Kidney (tissue), 14 donors: ENCODE measurements around the gene IDE. TPM values are rescaled to one million over a fixed set of nuclear protein-coding genes. Genes with fewer than 3 reads are reported as not detected.

Experiments
- DNase-seq, 5 donors: peaks; one replicate each; pipeline ENCODE4 v3.0.0-alpha.2; 2013 to 2020
- FAIRE-seq: peaks from 2 replicates; lab custom pipeline; 2012; peaks lifted over from hg19 to GRCh38; lab: Jason Lieb, UNC
- H3K27ac ChIP-seq, 2 donors: one replicate each; pipeline ENCODE4 v1.7.0; 2013; ENCODE audit warnings: low read depth in 2 of 2, low read length in 2 of 2, inconsistent platforms in 1 of 2
- H3K27me3 ChIP-seq: one replicate; pipeline ENCODE4 v1.7.1; 2013; ENCODE audit warnings: low read length, inconsistent platforms; ENCODE audit not compliant: control insufficient read depth, insufficient read depth
- H3K36me3 ChIP-seq, 3 donors: one replicate each; pipeline versions ENCODE4 v1.7.0 to v1.7.1; 2013; ENCODE audit warnings: low read length in 3 of 3, control low read depth in 1 of 3, inconsistent platforms in 1 of 3; ENCODE audit not compliant: insufficient read depth in 3 of 3, control insufficient read depth in 2 of 3
- H3K4me1 ChIP-seq, 3 donors: one replicate each; pipeline versions ENCODE4 v1.7.0 to v1.7.1; 2013; ENCODE audit warnings: low read length in 3 of 3, inconsistent platforms in 1 of 3, low read depth in 1 of 3; ENCODE audit not compliant: control insufficient read depth in 2 of 3, insufficient read depth in 2 of 3
- H3K4me3 ChIP-seq, 3 donors: one replicate each; pipeline versions ENCODE4 v1.7.0 to v1.8.1; 2013; ENCODE audit warnings: low read length in 3 of 3, control low read depth in 1 of 3, inconsistent platforms in 1 of 3
- H3K9ac ChIP-seq, 3 donors: one replicate each; pipeline versions ENCODE4 v1.7.0 to v1.7.1; 2013; ENCODE audit warnings: low read length in 3 of 3, control low read depth in 1 of 3, inconsistent platforms in 1 of 3
- H3K9me3 ChIP-seq, 3 donors: one replicate each; pipeline versions ENCODE4 v1.7.0 to v1.7.1; 2013; ENCODE audit warnings: low read length in 3 of 3, control low read depth in 1 of 3, inconsistent platforms in 1 of 3; ENCODE audit not compliant: control insufficient read depth in 2 of 3, insufficient read depth in 1 of 3
- CTCF ChIP-seq: IDR thresholded peaks from 3 replicates; pipeline ENCODE4 v1.5.1; 2012; ENCODE audit warnings: mild to moderate bottlenecking, moderate library complexity, borderline replicate concordance; ENCODE audit not compliant: insufficient read depth; ENCODE audit errors: extremely low read depth
- intact Hi-C: fragments of 100-400 bp; cut with DNase I; formaldehyde crosslinking; loops from one replicate; pipeline ENCODE4 v1.11.1; 2022
- polyA plus RNA-seq: library from polyadenylated mRNA; stranded (reverse); fragments of 350-450 nt; fragmentation: Illumina TruSeq; extraction: RNeasy Lipid Tissue Mini Kit (QIAGEN cat#74804); gene quantifications from one replicate; pipeline ENCODE4 v1.2.3, GENCODE V29; 2014; ENCODE audit warnings: low read depth, low replicate concordance; ENCODE audit not compliant: insufficient read depth
- total RNA-seq: library from RNA; stranded (reverse); fragmentation: NEBNext Ultra II Directional; extraction: Animal tissue kit (Norgen Biotek cat#: 25700); gene quantifications from one replicate; pipeline ENCODE4 v1.2.1, GENCODE V29; 2021
- donor health status: control.
- donor health status: control.
- donor health status: control.
- donor health status: control.
- donor health status: control.
- donor health status: DM: yes; HTN: yes; CAD: no.
- donor health status: Normal renal cell carcinoma (clear cell type).

IDE gene
- total and polyA plus RNA-seq, 2 donors from 2014 or later = 8.6 to 40.5 TPM

GRCh38 chr10:92547676-92548075, 26.2 kb downstream of the IDE start:
- intact Hi-C loops = no loop called here
- TF ChIP-seq CTCF = no peak
- Histone ChIP-seq H3K4me1 (no peaks in the 10 kb centered on the region), H3K9ac (no peak overlapping the region), H3K27ac (no peak overlapping the region), H3K27me3 (no peaks in the 10 kb centered on the region), H3K4me3 (no peak overlapping the region), H3K36me3 (no peaks in the 10 kb centered on the region), H3K9me3 (no peaks in the 10 kb centered on the region)
- DNase-seq (no peak), FAIRE-seq (no peak)

GRCh38 chr10:92545556-92545955, 28.3 kb downstream of the IDE start:
- FAIRE-seq (no peak), DNase-seq (no peak)
- no peaks in the 10 kb centered on the region for H3K27me3 ChIP-seq
- no peak for TF ChIP-seq CTCF
- H3K36me3 ChIP-seq = no peaks in the 10 kb centered on the region
- no peaks in the 10 kb centered on the region for H3K4me1 ChIP-seq
- no peak overlapping the region for H3K27ac ChIP-seq
- H3K9ac ChIP-seq = no peak overlapping the region
- intact Hi-C loops = no loop called here
- H3K9me3 ChIP-seq = no peaks in the 10 kb centered on the region
- H3K4me3 ChIP-seq = no peak overlapping the region

- no peaks in the 10 kb centered on the region for H3K36me3 ChIP-seq
- intact Hi-C loops = no loop called here
- H3K27me3 ChIP-seq = no peaks in the 10 kb centered on the region
- no peaks in the 10 kb centered on the region for H3K4me1 ChIP-seq
- H3K27ac ChIP-seq = no peak overlapping the region
- H3K9ac ChIP-seq = no peak overlapping the region
- no peak for TF ChIP-seq CTCF
- DNase-seq = no peak
- H3K4me3 ChIP-seq = no peak overlapping the region
- no peak for FAIRE-seq
- no peaks in the 10 kb centered on the region for H3K9me3 ChIP-seq
These were observed 29.6 kb downstream of the IDE start for GRCh38 chr10:92544296-92544695.

- DNase-seq (peak in 1 of 5 donors; percentile 9), FAIRE-seq (no peak)
- no peak overlapping the region for H3K27ac ChIP-seq
- intact Hi-C loops = no loop called here
- no peak for TF ChIP-seq CTCF
- no peaks in the 10 kb centered on the region for H3K4me1 ChIP-seq
- no peaks in the 10 kb centered on the region for H3K36me3 ChIP-seq
- H3K27me3 ChIP-seq = no peaks in the 10 kb centered on the region
- no peaks in the 10 kb centered on the region for H3K9me3 ChIP-seq
- H3K4me3 ChIP-seq = no peak overlapping the region
- no peak overlapping the region for H3K9ac ChIP-seq
These were observed 31.4 kb downstream of the IDE start for GRCh38 chr10:92542458-92542857.
